PC-3 (cell line): ENCODE data around the gene MED15. TPM values are rescaled to one million over a fixed set of nuclear protein-coding genes. Genes with fewer than 3 reads are reported as not detected.

Experiments used
- ATAC-seq: fragments of 200-7000 bp; cut with Tn5 transposase; 2 replicates; pipeline ENCODE4 v1.9.1; 2020; ENCODE audit warnings: mild to moderate bottlenecking, moderate library complexity
- BruUV-seq: library from RNA; stranded (reverse); fragments of 400-500 nt; replicated peaks from 2 replicates; lab custom pipeline; 2021; lab: Mats Ljungman, UMichigan
- CTCF ChIA-PET: fragments of 300-600 bp; sonication (Branson Sonifier 250); formaldehyde crosslinking; loops from one replicate; lab custom pipeline; 2022; ENCODE audit warnings: antibody characterized with exemption; lab: Charles Lee
- POLR2A ChIA-PET: fragments of 300-600 bp; sonication (Branson Sonifier 250); formaldehyde crosslinking; loops from one replicate; lab custom pipeline; 2022; ENCODE audit warnings: antibody characterized with exemption; ENCODE audit not compliant: unreplicated experiment; lab: Charles Lee
- DNase-seq: peaks from one replicate; pipeline ENCODE4 v3.0.0-alpha.2; 2015
- H2AFZ ChIP-seq: fragments of 300-600 bp; sonication (generic); 2 replicates; pipeline ENCODE4 v1.6.0; 2016; ENCODE audit warnings: antibody characterized with exemption, low read length
- H3F3A ChIP-seq: fragments of 300-600 bp; sonication (generic); one replicate; pipeline ENCODE4 v1.6.0; 2017; ENCODE audit warnings: antibody characterized with exemption, low read length, control low read depth, mild to moderate bottlenecking; ENCODE audit not compliant: unreplicated experiment
- H3K27ac ChIP-seq: fragments of 300-600 bp; sonication (generic); 2 replicates; pipeline ENCODE4 v1.5.1; 2016; ENCODE audit warnings: mild to moderate bottlenecking, low read length
- H3K27me3 ChIP-seq: fragments of 300-600 bp; sonication (generic); 2 replicates; pipeline ENCODE4 v1.6.1; 2016; ENCODE audit warnings: low read length, mixed read lengths
- H3K36me3 ChIP-seq: fragments of 300-600 bp; sonication (generic); 2 replicates; pipeline ENCODE4 v1.6.1; 2016; ENCODE audit warnings: low read depth, mixed run types, low read length, mixed read lengths
- H3K4me1 ChIP-seq: fragments of 300-600 bp; sonication (generic); 2 replicates; pipeline ENCODE4 v1.5.1; 2016; ENCODE audit warnings: low read length; ENCODE audit not compliant: insufficient read depth
- H3K4me2 ChIP-seq: fragments of 300-600 bp; sonication (generic); 2 replicates; pipeline ENCODE4 v1.6.0; 2016; ENCODE audit warnings: low read length
- H3K4me3 ChIP-seq: fragments of 300-600 bp; sonication (generic); 2 replicates; pipeline ENCODE4 v1.5.1; 2016; ENCODE audit warnings: mild to moderate bottlenecking, low read length, mixed read lengths
- H3K79me2 ChIP-seq: fragments of 300-600 bp; sonication (generic); 2 replicates; pipeline ENCODE4 v1.6.1; 2017; ENCODE audit warnings: low read length, mixed read lengths
- H3K9ac ChIP-seq: fragments of 300-600 bp; sonication (generic); 2 replicates; pipeline ENCODE4 v1.6.0; 2016; ENCODE audit warnings: mild to moderate bottlenecking, low read length
- H3K9me2 ChIP-seq: fragments of 300-600 bp; sonication (generic); replicated peaks from 2 replicates; pipeline ENCODE4 v1.6.1; 2016; ENCODE audit warnings: mixed run types, low read length, mixed read lengths
- H3K9me3 ChIP-seq: fragments of 300-600 bp; sonication (generic); 2 replicates; pipeline ENCODE4 v1.6.1; 2016; ENCODE audit warnings: low read length, mixed read lengths
- H4K20me1 ChIP-seq: fragments of 300-600 bp; sonication (generic); 2 replicates; pipeline ENCODE4 v1.6.1; 2016; ENCODE audit warnings: low read length, mixed read lengths
- CTCF ChIP-seq: fragments of 300-600 bp; sonication (generic); conservative IDR thresholded peaks from 2 replicates; pipeline ENCODE4 v1.5.1; 2017; ENCODE audit warnings: antibody characterized with exemption, low read depth, mild to moderate bottlenecking, low read length
- EZH2 ChIP-seq: fragments of 300-600 bp; sonication (generic); IDR thresholded peaks from one replicate; pipeline ENCODE4 v1.6.1; 2017; ENCODE audit warnings: antibody characterized with exemption, mild to moderate bottlenecking, low read length; ENCODE audit not compliant: unreplicated experiment
- EZH2phosphoT487 ChIP-seq: fragments of 300-600 bp; sonication (generic); IDR thresholded peaks from 2 replicates; pipeline ENCODE4 v1.6.1; 2018; ENCODE audit warnings: mild to moderate bottlenecking, antibody characterized with exemption, low read length, borderline replicate concordance
- intact Hi-C: fragments of 100-400 bp; cut with micrococcal nuclease; formaldehyde crosslinking; loops from 2 replicates; pipeline ENCODE4 v1.9.0; 2023
- total RNA-seq: library from RNA; depleted of rRNA; stranded (reverse); fragments of >200 nt; gene quantifications from 2 replicates; pipeline ENCODE4 v1.2.3, GENCODE V29; 2014

The MED15 gene
- total RNA-seq, 1 experiment from 2014 or later, result 55.9 TPM

- no peak for TF ChIP-seq EZH2
- TF ChIP-seq EZH2phosphoT487, result no peak
- no peak for TF ChIP-seq CTCF
- Histone ChIP-seq H3K4me2 (no peak overlapping the region), H3F3A (no peaks in the 10 kb centered on the region), H3K27me3 (no peaks in the 10 kb centered on the region), H3K4me1 (no peaks in the 10 kb centered on the region), H2AFZ (no peak overlapping the region), H3K9me3 (no peaks in the 10 kb centered on the region), H3K9me2 (no peaks in the 10 kb centered on the region), H3K27ac (no peak overlapping the region), H3K4me3 (no peak overlapping the region), H3K79me2 (peaks cover 6% of the 10 kb centered on the region), H4K20me1 (no peaks in the 10 kb centered on the region), H3K9ac (no peak overlapping the region), H3K36me3 (no peaks in the 10 kb centered on the region)
- intact Hi-C loops, result no loop called here
- DNase-seq (no peak), ATAC-seq (no peak)
- no TSS peak for BruUV-seq
- CTCF ChIA-PET, result no interaction called here
- POLR2A ChIA-PET, result no interaction called here
Measured at GRCh38 chr22:20488946-20489345, 18.5 kb upstream of the MED15 start.

GRCh38 chr22:20490183-20490940 is 17.0 kb upstream of the MED15 start:
- intact Hi-C loops, result loop anchor here (10.0 kb wide), 1 partner anchor 76 kb away; no protein-coding TSS in a partner anchor
- Histone ChIP-seq H3K79me2 (peaks cover 19% of the 10 kb centered on the region), H3K4me2 (no peak overlapping the region), H2AFZ (no peak overlapping the region), H3K9me2 (no peaks in the 10 kb centered on the region), H3K9me3 (no peaks in the 10 kb centered on the region), H3K27ac (no peak overlapping the region), H3F3A (no peaks in the 10 kb centered on the region), H4K20me1 (no peaks in the 10 kb centered on the region), H3K36me3 (no peaks in the 10 kb centered on the region), H3K27me3 (no peaks in the 10 kb centered on the region), H3K4me3 (no peak overlapping the region), H3K4me1 (0 out of 2 replicates have a peak, but pooled peaks cover 5% of the 10 kb centered on the region), H3K9ac (no peak overlapping the region)
- POLR2A ChIA-PET, result no interaction called here
- DNase-seq, result no peak
- no TSS peak for BruUV-seq
- CTCF ChIA-PET, result no interaction called here
- TF ChIP-seq EZH2 (no peak), EZH2phosphoT487 (no peak), CTCF (no peak)
- ATAC-seq, result no peak

GRCh38 chr22:20490941-20491307 is 16.5 kb upstream of the MED15 start:
- H3K27ac ChIP-seq, result no peak overlapping the region
- H2AFZ ChIP-seq, result no peak overlapping the region
- H3K9ac ChIP-seq, result no peak overlapping the region
- H3K79me2 ChIP-seq, result peaks cover 19% of the 10 kb centered on the region
- no peaks in the 10 kb centered on the region for H3K27me3 ChIP-seq
- no peaks in the 10 kb centered on the region for H4K20me1 ChIP-seq
- H3F3A ChIP-seq, result no peaks in the 10 kb centered on the region
- CTCF ChIA-PET, result no interaction called here
- no peak for DNase-seq
- H3K36me3 ChIP-seq, result no peaks in the 10 kb centered on the region
- H3K9me3 ChIP-seq, result no peaks in the 10 kb centered on the region
- ATAC-seq, result no peak
- no peak overlapping the region for H3K4me3 ChIP-seq
- 0 out of 2 replicates have a peak, but pooled peaks cover 5% of the 10 kb centered on the region for H3K4me1 ChIP-seq
- TF ChIP-seq EZH2 (no peak), EZH2phosphoT487 (no peak), CTCF (no peak)
- POLR2A ChIA-PET, result no interaction called here
- no TSS peak for BruUV-seq
- intact Hi-C loops, result loop anchor here (10.0 kb wide), 1 partner anchor 76 kb away; no protein-coding TSS in a partner anchor
- no peaks in the 10 kb centered on the region for H3K9me2 ChIP-seq
- H3K4me2 ChIP-seq, result no peak overlapping the region
